B cell (primary cell): ENCODE data around the gene PXK. TPM values are rescaled to one million over a fixed set of nuclear protein-coding genes. Genes with fewer than 3 reads are reported as not detected.
A peak's percentile ranks its signal among the peaks of the same experiment; 100 is the strongest.

ENCODE experiments used
- ATAC-seq: fragments of 200-7000 bp; cut with Tn5 transposase; one replicate; pipeline ENCODE4 v1.10.0; 2021; ENCODE audit warnings: low read depth, mild to moderate bottlenecking, moderate number of reproducible peaks, moderate library complexity
- CTCF ChIA-PET: fragments of 350-600 bp; sonication (Branson Sonifier 250); formaldehyde crosslinking; loops from one replicate; lab custom pipeline; 2021; ENCODE audit warnings: antibody characterized with exemption, inconsistent platforms; lab: Charles Lee
- POLR2A ChIA-PET: fragments of 350-600 bp; sonication (Branson Sonifier 250); formaldehyde crosslinking; loops from one replicate; lab custom pipeline; 2021; ENCODE audit warnings: antibody characterized with exemption; lab: Charles Lee
- DNase-seq: peaks from one replicate; pipeline ENCODE4 v3.0.0; 2013
- H2AFZ ChIP-seq: 2 replicates; pipeline ENCODE4 v1.6.1; 2012; ENCODE audit warnings: mild to moderate bottlenecking, low read depth, low read length; ENCODE audit not compliant: insufficient read depth, poor library complexity, severe bottlenecking
- H3K27ac ChIP-seq, 2 donors: 1 replicate in 1 of 2; 2 replicates in 1 of 2; pipeline ENCODE4 v1.5.1; 2012 to 2013; ENCODE audit warnings: low read length in 2 of 2, mild to moderate bottlenecking in 2 of 2, moderate library complexity in 1 of 2
- H3K27me3 ChIP-seq, 4 experiments: fragments of 200-600 bp in 1 of 4; sonication (generic) in 1 of 4; replicated peaks in 1 of 4; 1 replicate in 2 of 4; 2 replicates in 2 of 4; pipeline versions ENCODE4 v1.6.1 to v1.7.0; 2013 to 2016; ENCODE audit warnings: low read length in 3 of 4, mild to moderate bottlenecking in 2 of 4, mixed read lengths in 1 of 4, moderate library complexity in 1 of 4; ENCODE audit not compliant: insufficient read depth in 4 of 4, control insufficient read depth in 3 of 4; ENCODE audit errors: control extremely low read depth in 1 of 4
- H3K36me3 ChIP-seq, 2 experiments: replicated peaks in 1 of 2; 1 replicate in 1 of 2; 2 replicates in 1 of 2; pipeline versions ENCODE4 v1.6.1 to v1.7.1; 2013; ENCODE audit warnings: low read length in 1 of 2; ENCODE audit not compliant: insufficient read depth in 2 of 2, control insufficient read depth in 1 of 2; ENCODE audit errors: control extremely low read depth in 1 of 2, extremely low read depth in 1 of 2
- H3K4me1 ChIP-seq, 2 donors: fragments of 200-600 bp in 1 of 2; sonication (generic) in 1 of 2; 1 replicate in 1 of 2; 2 replicates in 1 of 2; pipeline versions ENCODE4 v1.5.1 to v1.6.1; 2013 to 2017; ENCODE audit warnings: low read length in 2 of 2; ENCODE audit not compliant: control insufficient read depth in 2 of 2, insufficient read depth in 2 of 2
- H3K4me2 ChIP-seq: replicated peaks from 2 replicates; pipeline ENCODE3; 2012; ENCODE audit warnings: mild to moderate bottlenecking, low read depth, low read length; ENCODE audit not compliant: poor library complexity, severe bottlenecking
- H3K4me3 ChIP-seq, 5 experiments: fragments of 200-600 bp in 1 of 5; sonication (generic) in 1 of 5; 1 replicate in 3 of 5; 2 replicates in 2 of 5; pipeline versions ENCODE4 v1.5.1 to v1.7.0; 2011 to 2016; ENCODE audit warnings: low read length in 4 of 5, mild to moderate bottlenecking in 4 of 5, low read depth in 2 of 5, control low read depth in 1 of 5, moderate library complexity in 1 of 5; ENCODE audit not compliant: insufficient read depth in 1 of 5; ENCODE audit errors: control extremely low read depth in 1 of 5, extremely low read depth in 1 of 5
- H3K79me2 ChIP-seq: fragments of 200-600 bp; sonication (generic); one replicate; pipeline ENCODE4 v1.6.0; 2016; ENCODE audit warnings: low read length; ENCODE audit not compliant: control insufficient read depth, insufficient read depth
- H3K9ac ChIP-seq: fragments of 200-600 bp; sonication (generic); 2 replicates; pipeline ENCODE4 v1.6.1; 2017; ENCODE audit warnings: mild to moderate bottlenecking, low read length, moderate library complexity
- H3K9me3 ChIP-seq, 3 donors: one replicate each; pipeline versions ENCODE4 v1.6.1 to v1.7.1; 2013; ENCODE audit warnings: low read length in 2 of 3; ENCODE audit not compliant: control insufficient read depth in 2 of 3, insufficient read depth in 1 of 3; ENCODE audit errors: control extremely low read depth in 1 of 3
- H4K20me1 ChIP-seq: 2 replicates; pipeline ENCODE4 v1.6.0; 2012; ENCODE audit warnings: mild to moderate bottlenecking, low read length; ENCODE audit not compliant: insufficient read depth, control insufficient read depth, poor library complexity, severe bottlenecking
- H3K27ac Mint-ChIP-seq: one replicate; pipeline ENCODE4 v1.8.0; 2021; ENCODE audit warnings: mixed read lengths
- H3K27me3 Mint-ChIP-seq: one replicate; pipeline ENCODE4 v1.8.0; 2021; ENCODE audit warnings: mixed read lengths
- H3K4me1 Mint-ChIP-seq: one replicate; pipeline ENCODE4 v1.8.0; 2021; ENCODE audit warnings: mixed read lengths
- H3K4me3 Mint-ChIP-seq: one replicate; pipeline ENCODE4 v1.8.0; 2021; ENCODE audit warnings: mixed read lengths
- H3K9me3 Mint-ChIP-seq: one replicate; pipeline ENCODE4 v1.8.0; 2022; ENCODE audit warnings: mixed read lengths; ENCODE audit not compliant: insufficient read depth
- CTCF ChIP-seq: fragments of 200-600 bp; IDR thresholded peaks from one replicate; pipeline ENCODE4 v1.8.0; 2022; ENCODE audit warnings: antibody characterized with exemption, mild to moderate bottlenecking
- EZH2 ChIP-seq: IDR thresholded peaks from 2 replicates; pipeline ENCODE4 v1.6.1; 2012; ENCODE audit warnings: borderline replicate concordance, low read depth, mild to moderate bottlenecking, moderate library complexity, low read length; ENCODE audit not compliant: insufficient read depth, poor library complexity, severe bottlenecking
- WGBS: methylation state at CpG from one replicate; pipeline ENCODE4 v1.1.5; 2013; ENCODE audit warnings: missing lambda C conversion rate; ENCODE audit not compliant: insufficient coverage; 5-methylcytosine and 5-hydroxymethylcytosine counted together
- intact Hi-C: fragments of 100-400 bp; cut with micrococcal nuclease; formaldehyde crosslinking; loops from one replicate; pipeline ENCODE4 v1.10.0; 2022
- polyA plus RNA-seq: library from polyadenylated mRNA; depleted of rRNA; stranded (reverse); fragments of >200 nt; gene quantifications from 2 replicates; pipeline ENCODE4 v1.2.3, GENCODE V29; 2012
- total RNA-seq, 2 donors: library from RNA; stranded (reverse); fragments of 120-200 nt in 1 of 2; gene quantifications; 1 replicate in 1 of 2; 2 replicates in 1 of 2; pipeline versions ENCODE4 v1.2.3 to v1.2.4, GENCODE V29; 2013 to 2022

Gene PXK
- total and polyA plus RNA-seq, 2 donors (not counting 1 experiment from before 2014, with no cell fraction given): 46.8 to 104 TPM

- H3K4me1 Mint-ChIP-seq: peaks cover 87% of the 10 kb centered on the region
- POLR2A ChIA-PET: interaction anchor here (0.6 to 9.1 kb wide), 6 partner anchors 13 to 153 kb away, joined by 3 to 182 read pairs (median 4); partner anchors contain the start of genes HTD2, PDHB, PXK and RPP14
- peak overlapping the region; percentile 66 for H3K4me3 Mint-ChIP-seq
- Histone ChIP-seq H3K4me2 (peak overlapping the region; percentile 80), H3K36me3 (peaks cover 0 to 11% of the 10 kb centered on the region in 2 experiments), H3K9me3 (peaks cover 0 to 9% (median 0%) of the 10 kb centered on the region in 3 donors), H2AFZ (no peak overlapping the region), H3K4me3 (peak overlapping the region; percentile 2 to 58 (median 31)), H3K27ac (peak overlapping the region; percentile 80 to 97), H3K79me2 (peaks cover 77% of the 10 kb centered on the region), H3K4me1 (peaks cover 90 to 98% of the 10 kb centered on the region in 2 donors), H4K20me1 (no peaks in the 10 kb centered on the region), H3K27me3 (no peaks in the 10 kb centered on the region), H3K9ac (peak overlapping the region; percentile 53)
- TF ChIP-seq CTCF (no peak), EZH2 (no peak)
- 0% methylated on average over 2 of the region's 7 CpGs for WGBS
- intact Hi-C loops: loop anchor here (1.0 kb wide), 2 partner anchors 11 to 17 kb away; no protein-coding TSS in a partner anchor
- CTCF ChIA-PET: interaction anchor here (0.7 to 15.0 kb wide), 16 partner anchors 9 to 164 kb away, joined by 3 to 349 read pairs (median 5); partner anchors contain the start of genes HTD2, KCTD6, PXK and RPP14
- no peaks in the 10 kb centered on the region for H3K9me3 Mint-ChIP-seq
- peak; percentile 84 for DNase-seq
- H3K27ac Mint-ChIP-seq: peak overlapping the region; percentile 100
- ATAC-seq: peak; percentile 78
- H3K27me3 Mint-ChIP-seq: no peaks in the 10 kb centered on the region
Observed at GRCh38 chr3:58349792-58350626, 17.3 kb downstream of the PXK start.
